Esophagus muscularis mucosa (tissue), 3 donors: ENCODE results near the gene RNU5D-1.

Source experiments
- POLR2A ChIP-seq: fragments of 450-650 bp; IDR thresholded peaks from one replicate; pipeline ENCODE4 v1.6.1; 2017; ENCODE audit warnings: antibody characterized with exemption, moderate library complexity, mild to moderate bottlenecking, low read depth
- POLR2AphosphoS5 ChIP-seq, 2 donors: sonication (generic); formaldehyde crosslinking; IDR thresholded peaks; one replicate each; pipeline ENCODE4 v1.6.1; 2017; ENCODE audit warnings: antibody characterized with exemption in 2 of 2
- TF ChIP-seq, protein P1 (sequence below), 3 experiments: fragments of 200-600 bp in 2 of 3; fragments of 450-650 bp in 1 of 3; sonication (generic) in 2 of 3; IDR thresholded peaks; one replicate each; pipeline ENCODE4 v1.5.1; 2017 to 2019; ENCODE audit warnings: antibody characterized with exemption in 3 of 3, mild to moderate bottlenecking in 2 of 3, moderate library complexity in 1 of 3

DNA sequence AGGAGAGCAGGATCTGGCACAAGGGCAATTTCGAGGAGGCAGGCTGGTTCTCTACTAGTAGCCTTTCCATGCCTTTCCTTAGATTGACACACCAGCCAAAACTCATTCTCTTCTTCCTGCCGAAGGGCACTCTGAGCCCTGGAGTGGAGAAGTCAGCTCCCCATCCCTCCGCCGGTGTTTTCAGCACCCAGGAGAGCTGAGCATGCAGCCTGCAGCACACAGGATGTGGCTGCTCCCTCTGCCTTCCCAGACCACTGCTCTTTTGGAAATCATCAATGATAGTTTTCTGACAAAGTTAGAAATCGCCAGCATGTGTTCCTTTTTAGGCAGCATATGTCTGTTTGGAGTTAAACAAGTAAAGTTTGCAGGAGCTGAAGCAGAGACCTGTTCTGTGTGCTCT, 11.7 kb downstream of the RNU5D-1 start:
- TF ChIP-seq, protein P1, sequence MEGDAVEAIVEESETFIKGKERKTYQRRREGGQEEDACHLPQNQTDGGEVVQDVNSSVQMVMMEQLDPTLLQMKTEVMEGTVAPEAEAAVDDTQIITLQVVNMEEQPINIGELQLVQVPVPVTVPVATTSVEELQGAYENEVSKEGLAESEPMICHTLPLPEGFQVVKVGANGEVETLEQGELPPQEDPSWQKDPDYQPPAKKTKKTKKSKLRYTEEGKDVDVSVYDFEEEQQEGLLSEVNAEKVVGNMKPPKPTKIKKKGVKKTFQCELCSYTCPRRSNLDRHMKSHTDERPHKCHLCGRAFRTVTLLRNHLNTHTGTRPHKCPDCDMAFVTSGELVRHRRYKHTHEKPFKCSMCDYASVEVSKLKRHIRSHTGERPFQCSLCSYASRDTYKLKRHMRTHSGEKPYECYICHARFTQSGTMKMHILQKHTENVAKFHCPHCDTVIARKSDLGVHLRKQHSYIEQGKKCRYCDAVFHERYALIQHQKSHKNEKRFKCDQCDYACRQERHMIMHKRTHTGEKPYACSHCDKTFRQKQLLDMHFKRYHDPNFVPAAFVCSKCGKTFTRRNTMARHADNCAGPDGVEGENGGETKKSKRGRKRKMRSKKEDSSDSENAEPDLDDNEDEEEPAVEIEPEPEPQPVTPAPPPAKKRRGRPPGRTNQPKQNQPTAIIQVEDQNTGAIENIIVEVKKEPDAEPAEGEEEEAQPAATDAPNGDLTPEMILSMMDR (IDR thresholded peaks at IDR 0.05), result no peak
- no peak for TF ChIP-seq POLR2A
- no peak for TF ChIP-seq POLR2AphosphoS5 (IDR thresholded peaks at IDR 0.05)
